Gastroesophageal sphincter (tissue), 4 donors: ENCODE results near the gene VGF. TPM values are rescaled to one million over a fixed set of nuclear protein-coding genes. Genes with fewer than 3 reads are reported as not detected.

Experiments used
- ATAC-seq: fragments of 150-250 bp; one replicate; pipeline ENCODE4 v1.9.1; 2016; ENCODE audit warnings: mild to moderate bottlenecking, moderate library complexity
- H3K27ac ChIP-seq, 4 donors: fragments of 200-600 bp; sonication (generic) in 3 of 4; 1 replicate in 3 of 4; 2 replicates in 1 of 4; pipeline ENCODE4 v1.5.1; 2016 to 2019
- H3K27me3 ChIP-seq: fragments of 200-600 bp; sonication (generic); one replicate; pipeline ENCODE4 v1.5.1; 2019
- H3K36me3 ChIP-seq, 2 donors: fragments of 200-600 bp; sonication (generic); one replicate each; pipeline ENCODE4 v1.5.1; 2019; ENCODE audit warnings: control low read depth in 1 of 2
- H3K4me1 ChIP-seq, 3 donors: fragments of 200-600 bp; sonication (generic); 1 replicate in 2 of 3; 2 replicates in 1 of 3; pipeline ENCODE4 v1.5.1; 2016 to 2019; ENCODE audit warnings: control low read depth in 2 of 3
- H3K4me3 ChIP-seq, 2 donors: fragments of 200-600 bp; sonication (generic); one replicate each; pipeline ENCODE4 v1.5.1; 2019; ENCODE audit warnings: mild to moderate bottlenecking in 1 of 2, moderate library complexity in 1 of 2
- H3K9me3 ChIP-seq, 3 donors: fragments of 200-600 bp; sonication (generic); one replicate each; pipeline ENCODE4 v1.5.1; 2017 to 2019; ENCODE audit warnings: control low read depth in 2 of 3
- EP300 ChIP-seq: sonication (generic); formaldehyde crosslinking; IDR thresholded peaks from one replicate; pipeline ENCODE4 v1.6.1; 2017; ENCODE audit warnings: antibody characterized with exemption, mild to moderate bottlenecking
- POLR2A ChIP-seq, 2 donors: fragments of 450-650 bp; IDR thresholded peaks; one replicate each; pipeline ENCODE4 v1.6.1; 2017; ENCODE audit warnings: antibody characterized with exemption in 2 of 2, mild to moderate bottlenecking in 2 of 2, moderate library complexity in 1 of 2
- POLR2AphosphoS5 ChIP-seq: sonication (generic); formaldehyde crosslinking; IDR thresholded peaks from one replicate; pipeline ENCODE4 v1.6.1; 2017; ENCODE audit warnings: antibody characterized with exemption
- WGBS, 2 donors: methylation state at CpG; one replicate each; pipeline ENCODE4 v1.1.5; 2018; ENCODE audit warnings: low coverage in 1 of 2; 5-methylcytosine and 5-hydroxymethylcytosine counted together
- total RNA-seq, 4 donors: library from RNA; depleted of rRNA; stranded (reverse); fragments of >200 nt; gene quantifications; one replicate each; pipeline ENCODE4 v1.1.0, GENCODE V29; 2016
- TF ChIP-seq, protein P1 (sequence below), 4 experiments: fragments of 200-600 bp in 2 of 4; fragments of 450-650 bp in 2 of 4; sonication (generic) in 1 of 4; IDR thresholded peaks; one replicate each; pipeline ENCODE4 v1.5.1; 2017 to 2019; ENCODE audit warnings: antibody characterized with exemption in 4 of 4, mild to moderate bottlenecking in 2 of 4, moderate library complexity in 2 of 4

The VGF gene
- total RNA-seq, 4 donors from 2014 or later: 0.25 to 0.27 TPM; not detected in 2

DNA sequence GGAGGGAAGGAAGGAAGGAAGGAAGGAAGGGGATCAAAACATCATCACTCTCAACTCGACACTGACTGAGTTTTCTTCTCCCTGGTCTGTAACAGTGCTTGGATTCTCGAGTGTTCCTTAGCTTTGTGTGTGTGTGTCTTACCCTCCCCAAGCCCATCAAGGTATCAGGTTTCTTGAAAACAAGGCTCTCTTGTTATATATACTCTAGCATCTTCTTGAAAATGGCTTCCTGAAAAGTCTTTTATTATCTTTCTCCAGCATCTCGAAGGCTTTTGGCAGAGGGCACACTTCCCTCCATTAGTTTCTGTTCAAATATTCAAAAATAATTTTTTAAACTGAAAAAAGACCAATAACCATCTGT is 25.1 kb downstream of the VGF start:
- Histone ChIP-seq H3K4me1 (peaks cover 0 to 26% (median 0%) of the 10 kb centered on the region in 3 donors), H3K27ac (no peak overlapping the region), H3K36me3 (peaks cover 0 to 4% of the 10 kb centered on the region in 2 donors), H3K9me3 (no peaks in the 10 kb centered on the region), H3K4me3 (no peak overlapping the region), H3K27me3 (peaks cover 11% of the 10 kb centered on the region)
- 33 to 43% methylated on average over 3 of the region's 3 CpGs for WGBS, 2 donors
- ATAC-seq: no peak
- TF ChIP-seq EP300: no peak
- no peak for TF ChIP-seq POLR2A (IDR thresholded peaks at IDR 0.05)
- TF ChIP-seq, protein P1, sequence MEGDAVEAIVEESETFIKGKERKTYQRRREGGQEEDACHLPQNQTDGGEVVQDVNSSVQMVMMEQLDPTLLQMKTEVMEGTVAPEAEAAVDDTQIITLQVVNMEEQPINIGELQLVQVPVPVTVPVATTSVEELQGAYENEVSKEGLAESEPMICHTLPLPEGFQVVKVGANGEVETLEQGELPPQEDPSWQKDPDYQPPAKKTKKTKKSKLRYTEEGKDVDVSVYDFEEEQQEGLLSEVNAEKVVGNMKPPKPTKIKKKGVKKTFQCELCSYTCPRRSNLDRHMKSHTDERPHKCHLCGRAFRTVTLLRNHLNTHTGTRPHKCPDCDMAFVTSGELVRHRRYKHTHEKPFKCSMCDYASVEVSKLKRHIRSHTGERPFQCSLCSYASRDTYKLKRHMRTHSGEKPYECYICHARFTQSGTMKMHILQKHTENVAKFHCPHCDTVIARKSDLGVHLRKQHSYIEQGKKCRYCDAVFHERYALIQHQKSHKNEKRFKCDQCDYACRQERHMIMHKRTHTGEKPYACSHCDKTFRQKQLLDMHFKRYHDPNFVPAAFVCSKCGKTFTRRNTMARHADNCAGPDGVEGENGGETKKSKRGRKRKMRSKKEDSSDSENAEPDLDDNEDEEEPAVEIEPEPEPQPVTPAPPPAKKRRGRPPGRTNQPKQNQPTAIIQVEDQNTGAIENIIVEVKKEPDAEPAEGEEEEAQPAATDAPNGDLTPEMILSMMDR (IDR thresholded peaks at IDR 0.05): no peak
- TF ChIP-seq POLR2AphosphoS5: no peak

DNA sequence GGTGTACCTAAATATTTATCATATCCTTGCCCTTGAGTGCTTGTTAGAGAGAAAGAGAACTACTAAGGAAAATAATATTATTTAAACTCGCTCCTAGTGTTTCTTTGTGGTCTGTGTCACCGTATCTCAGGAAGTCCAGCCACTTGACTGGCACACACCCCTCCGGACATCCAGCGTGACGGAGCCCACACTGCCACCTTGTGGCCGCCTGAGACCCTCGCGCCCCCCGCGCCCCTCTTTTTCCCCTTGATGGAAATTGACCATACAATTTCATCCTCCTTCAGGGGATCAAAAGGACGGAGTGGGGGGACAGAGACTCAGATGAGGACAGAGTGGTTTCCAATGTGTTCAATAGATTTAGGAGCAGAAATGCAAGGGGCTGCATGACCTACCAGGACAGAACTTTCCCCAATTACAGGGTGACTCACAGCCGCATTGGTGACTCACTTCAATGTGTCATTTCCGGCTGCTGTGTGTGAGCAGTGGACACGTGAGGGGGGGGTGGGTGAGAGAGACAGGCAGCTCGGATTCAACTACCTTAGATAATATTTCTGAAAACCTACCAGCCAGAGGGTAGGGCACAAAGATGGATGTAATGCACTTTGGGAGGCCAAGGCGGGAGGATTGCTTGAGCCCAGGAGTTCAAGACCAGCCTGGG is 27.0 kb downstream of the VGF start:
- Histone ChIP-seq H3K27ac (peak overlapping the region in 3 of 4 donors; percentile 38 to 72 (median 55)), H3K27me3 (peaks cover 11% of the 10 kb centered on the region), H3K9me3 (no peaks in the 10 kb centered on the region), H3K4me3 (peak overlapping the region in 1 of 2 donors; percentile 19), H3K36me3 (peaks cover 0 to 4% of the 10 kb centered on the region in 2 donors), H3K4me1 (peaks cover 0 to 15% (median 0%) of the 10 kb centered on the region in 3 donors)
- TF ChIP-seq POLR2A (IDR thresholded peaks at IDR 0.05) (no peak), EP300 (no peak), POLR2AphosphoS5 (peak; percentile 75)
- TF ChIP-seq, protein P1 (IDR thresholded peaks at IDR 0.05): peak; percentile 2 to 86 (median 72)
- 4 to 9% methylated on average over 8 to 15 of the region's 16 CpGs for WGBS, 2 donors
- ATAC-seq: peak; percentile 97

- Histone ChIP-seq H3K9me3 (no peaks in the 10 kb centered on the region), H3K27me3 (peaks cover 6% of the 10 kb centered on the region), H3K4me3 (peak overlapping the region in 1 of 2 donors; percentile 19), H3K27ac (peak overlapping the region in 3 of 4 donors; percentile 38 to 72 (median 55)), H3K4me1 (peaks cover 0 to 15% (median 0%) of the 10 kb centered on the region in 3 donors), H3K36me3 (peaks cover 0 to 4% of the 10 kb centered on the region in 2 donors)
- no peak for ATAC-seq
- TF ChIP-seq, protein P1 (IDR thresholded peaks at IDR 0.05): no peak
- no peak for TF ChIP-seq POLR2AphosphoS5
- no peak for TF ChIP-seq POLR2A (IDR thresholded peaks at IDR 0.05)
- WGBS, 2 donors: 43% methylated on average over 3 of the region's 9 CpGs; no CpG with 5 or more reads in 1 of the 2 donors
Measured at GRCh38 chr7:101137651-101138212, 27.6 kb downstream of the VGF start.

DNA sequence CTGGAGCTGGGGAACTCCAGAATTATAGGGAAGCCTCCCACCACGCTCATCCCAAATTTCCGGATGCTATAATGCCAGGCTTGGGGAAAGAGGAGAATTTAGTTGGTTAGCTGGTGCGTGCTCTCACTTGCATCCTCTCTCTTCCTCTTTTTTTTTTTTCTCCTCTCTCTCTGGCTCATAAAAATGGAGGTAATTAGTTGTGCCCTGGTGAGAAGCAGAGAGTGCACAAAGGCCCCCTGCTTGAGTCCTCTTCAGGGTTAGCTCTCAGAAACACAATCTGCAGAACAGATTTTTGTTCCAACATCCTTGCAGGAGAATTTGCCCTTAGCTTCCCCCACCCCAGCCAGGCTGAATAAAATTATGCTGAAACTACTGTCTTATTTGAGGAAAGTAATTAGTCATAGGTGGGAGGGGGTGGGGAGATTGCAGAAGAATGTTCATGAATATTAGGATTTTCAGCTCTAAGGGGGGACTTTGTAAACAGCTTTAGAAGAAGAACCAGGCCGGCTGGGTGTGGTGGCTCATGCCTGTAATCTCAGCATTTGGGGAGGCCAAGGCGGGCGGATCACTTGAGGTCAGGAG is 30.9 kb downstream of the VGF start:
- H3K4me1 ChIP-seq: peaks cover 0 to 15% (median 0%) of the 10 kb centered on the region in 3 donors
- TF ChIP-seq, protein P1 (IDR thresholded peaks at IDR 0.05): no peak
- TF ChIP-seq POLR2AphosphoS5 (no peak), POLR2A (IDR thresholded peaks at IDR 0.05) (no peak), EP300 (no peak)
- no peaks in the 10 kb centered on the region for H3K27me3 ChIP-seq
- no peaks in the 10 kb centered on the region for H3K9me3 ChIP-seq
- H3K27ac ChIP-seq: no peak overlapping the region
- no peak overlapping the region for H3K4me3 ChIP-seq
- 81 to 82% methylated on average over 3 of the region's 6 CpGs for WGBS, 2 donors
- H3K36me3 ChIP-seq: peaks cover 0 to 8% of the 10 kb centered on the region in 2 donors
- no peak for ATAC-seq
